ENCODE results near the gene PIK3R1.

Gene PIK3R1

DNA sequence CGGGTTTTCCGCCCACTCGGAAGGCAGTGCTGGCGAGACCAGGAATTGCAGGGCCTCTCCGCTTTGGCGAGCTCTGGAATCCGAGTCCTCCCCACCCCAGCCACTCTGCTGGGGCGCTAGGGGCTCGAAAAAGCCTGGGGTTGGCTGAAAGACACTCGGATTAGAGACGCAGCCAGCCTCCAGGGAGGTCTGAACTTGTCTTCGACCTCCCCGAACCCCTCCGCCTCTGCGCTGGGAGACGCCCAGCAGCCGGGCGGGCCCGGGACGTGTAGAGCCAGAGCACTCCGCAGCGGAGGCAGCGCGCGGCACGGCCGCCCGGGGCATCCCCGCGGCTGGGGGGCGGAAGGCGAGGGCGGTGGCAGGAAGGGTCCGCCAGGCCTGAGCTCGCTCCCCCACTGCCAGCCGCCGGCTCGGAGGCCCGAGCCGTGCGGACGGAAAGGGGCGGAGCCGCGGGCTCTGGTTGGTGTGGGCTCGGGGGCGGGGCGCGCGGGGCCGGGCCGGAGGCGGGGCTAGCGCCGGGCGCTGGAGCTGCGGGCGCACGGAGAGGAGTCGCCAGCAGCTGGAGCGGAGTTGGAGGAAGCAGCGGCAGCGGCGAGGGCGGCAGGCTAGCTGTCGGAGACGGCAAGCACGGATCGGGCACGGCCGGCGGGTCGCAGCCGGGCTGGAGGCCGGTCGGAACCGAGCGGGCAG lies at the start of gene PIK3R1:
Gene PIK3R1, plus strand, starts transcription at position 549 of the 690 bp plus-strand sequence. CDS start 10,920 bp downstream, outside the sequence.
- peak; percentile 86 for ATAC-seq

- no peak for ATAC-seq
Measured at GRCh38 chr5:68167195-68167651, 48.3 kb upstream of the PIK3R1 start.

DNA sequence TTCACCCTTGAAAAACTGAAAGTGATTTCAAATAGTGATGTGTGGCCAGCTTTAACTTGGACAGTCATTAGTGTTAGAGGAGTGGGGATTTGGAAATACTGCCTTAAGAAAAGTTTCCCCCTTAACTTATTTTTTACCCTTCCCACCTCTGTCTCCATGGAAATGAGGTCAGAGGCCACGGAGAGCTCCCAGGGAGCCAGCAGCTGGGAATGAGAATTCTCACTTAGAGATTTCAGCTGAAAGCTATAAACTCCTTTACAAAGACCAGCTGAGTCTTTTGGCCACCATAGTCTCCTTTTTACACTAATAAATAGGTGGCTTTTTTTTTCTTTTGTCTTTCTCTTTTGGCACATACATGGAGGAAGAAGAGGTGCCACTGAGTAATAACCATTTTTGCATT lies 45.7 kb upstream of the PIK3R1 start:
- ATAC-seq: no peak

DNA sequence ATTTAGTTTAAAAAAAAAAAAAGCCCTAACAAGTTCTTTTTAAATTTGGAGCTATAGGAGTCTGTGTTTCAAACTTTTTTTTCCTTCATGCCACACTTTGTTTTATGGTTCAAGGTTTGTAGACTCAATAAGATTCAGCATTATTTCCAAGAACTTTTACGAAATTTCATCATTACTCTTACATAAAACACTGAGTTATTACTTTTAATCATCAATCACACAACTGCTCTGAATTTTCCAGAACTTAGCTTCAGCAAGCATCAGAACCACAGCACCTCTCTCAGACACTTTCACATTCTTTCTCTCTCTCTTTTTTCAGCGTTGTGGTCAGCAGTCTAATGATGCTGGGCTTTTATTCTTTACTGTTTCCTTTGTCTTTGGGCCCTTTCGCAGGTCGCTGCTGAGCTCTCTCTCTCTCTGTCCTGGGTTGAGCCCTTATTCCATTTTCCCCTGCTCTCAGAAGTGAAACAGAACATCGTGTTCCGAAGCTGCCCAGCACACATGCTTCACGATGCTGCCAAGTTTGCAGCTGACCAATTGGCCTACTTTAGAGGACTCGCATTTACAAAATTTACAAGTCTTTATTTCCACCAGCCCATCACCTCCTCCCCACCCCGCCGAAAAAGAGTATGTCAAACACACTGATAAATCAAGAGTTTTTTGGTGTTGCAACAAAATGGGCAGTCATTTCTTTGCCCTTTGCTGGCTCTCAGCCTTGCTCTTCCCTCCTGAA lies 44.6 kb upstream of the PIK3R1 start:
- ATAC-seq: no peak

- no peak for ATAC-seq
Measured at GRCh38 chr5:68172314-68172713, 43.2 kb upstream of the PIK3R1 start.

GRCh38 chr5:68173007-68173406 lies 42.5 kb upstream of the PIK3R1 start:
- no peak for ATAC-seq

- no peak for ATAC-seq
Measured at GRCh38 chr5:68176253-68176652, 39.3 kb upstream of the PIK3R1 start.

DNA sequence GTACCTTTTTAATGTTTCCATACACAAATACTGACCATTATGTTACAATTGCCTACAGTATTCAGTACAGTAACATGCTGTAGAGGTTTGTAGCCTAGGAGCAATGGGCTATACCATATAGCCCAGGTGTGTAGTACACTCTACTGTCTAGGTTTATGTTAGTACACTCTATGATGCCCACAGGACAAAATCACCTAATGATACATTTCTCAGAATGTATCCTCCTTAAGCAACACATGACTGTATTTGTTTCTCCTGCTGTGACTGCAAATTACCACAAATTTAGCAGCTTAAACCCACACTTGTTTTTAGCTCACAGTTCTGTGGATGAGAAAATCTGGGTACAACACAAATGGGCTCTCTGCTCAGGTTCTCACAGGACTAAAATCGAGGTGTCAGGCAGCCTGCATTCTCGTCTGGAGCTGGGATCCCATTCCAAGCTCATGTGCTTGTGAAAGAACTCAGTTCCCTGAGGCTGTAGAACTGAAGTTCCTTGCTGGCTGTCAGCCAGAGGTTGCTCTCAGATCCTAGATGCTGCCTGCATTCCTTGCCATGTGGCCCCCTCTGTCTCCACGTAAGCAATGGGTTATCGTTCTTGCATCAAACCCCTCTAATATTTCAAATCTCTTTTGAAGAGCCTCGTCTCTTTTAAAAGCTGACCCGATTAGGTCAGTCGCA lies 38.6 kb upstream of the PIK3R1 start:
- no peak for ATAC-seq

- ATAC-seq: no peak
Measured at GRCh38 chr5:68177676-68178075, 37.9 kb upstream of the PIK3R1 start.

- peak; percentile 79 to 80 for ATAC-seq
Measured at GRCh38 chr5:68178579-68178978, 37.0 kb upstream of the PIK3R1 start.

DNA sequence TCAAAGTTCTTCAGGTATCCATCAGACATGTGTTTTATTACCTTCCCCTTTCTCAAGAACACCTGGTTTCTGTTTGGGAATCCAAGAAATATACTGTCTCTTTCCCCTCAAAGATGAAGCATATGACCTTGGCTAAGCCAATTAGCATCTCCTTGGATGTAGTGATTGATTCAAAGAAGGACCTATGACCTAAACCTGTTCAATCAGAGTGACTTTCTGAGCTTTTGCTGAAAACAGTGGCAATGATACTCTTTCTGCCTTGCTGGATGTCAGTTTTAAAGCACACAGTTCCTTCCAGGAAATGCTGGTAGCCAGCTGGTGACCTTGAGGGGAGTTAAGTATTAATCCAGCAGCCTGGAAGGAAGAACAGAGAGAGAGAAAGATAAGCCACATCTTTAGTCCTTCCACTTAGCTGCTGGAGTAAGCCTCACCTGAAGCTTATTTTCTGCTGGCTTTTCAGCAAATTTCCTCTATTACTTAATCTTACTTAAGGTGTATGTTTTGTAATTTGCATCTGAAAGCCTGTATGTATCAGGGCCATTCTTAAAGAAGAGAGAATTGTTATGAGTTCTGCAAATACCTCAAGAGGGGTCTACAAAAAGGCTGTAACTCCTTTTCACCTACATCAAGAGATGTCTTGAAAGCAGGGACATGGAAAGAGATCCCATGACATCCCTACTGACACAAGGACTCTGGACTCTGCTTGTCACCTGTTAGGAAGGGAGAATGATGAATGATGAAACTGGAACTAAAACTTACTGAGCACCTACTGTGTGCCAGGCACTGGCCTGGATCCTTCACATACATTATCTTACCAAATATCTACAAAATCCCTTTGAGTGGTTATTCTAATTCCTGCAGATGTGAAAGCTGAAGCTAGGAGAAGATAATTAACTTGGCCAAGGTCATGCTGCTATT lies 35.2 kb upstream of the PIK3R1 start:
- no peak for ATAC-seq

- no peak for ATAC-seq
Measured at GRCh38 chr5:68181039-68181599, 34.4 kb upstream of the PIK3R1 start.

DNA sequence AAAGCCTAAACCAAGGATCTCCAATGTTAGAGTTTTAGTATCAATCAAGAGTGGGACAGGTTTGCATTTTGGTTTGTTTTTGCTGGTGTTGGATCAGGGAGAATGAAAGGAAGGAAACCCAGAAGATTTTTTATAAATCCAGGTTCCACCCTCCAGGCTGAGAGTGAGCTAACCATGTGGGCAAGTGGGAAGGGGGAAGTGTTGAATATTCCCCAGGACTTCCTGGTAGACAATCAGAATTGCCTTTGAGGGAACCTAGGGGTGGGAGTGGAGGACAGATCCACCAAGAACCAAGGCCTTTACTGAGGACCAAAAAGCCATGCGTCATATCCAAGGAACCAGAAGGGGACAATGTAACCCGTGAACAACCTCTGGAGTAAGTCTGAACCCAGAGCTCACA lies 33.5 kb upstream of the PIK3R1 start:
- no peak for ATAC-seq

DNA sequence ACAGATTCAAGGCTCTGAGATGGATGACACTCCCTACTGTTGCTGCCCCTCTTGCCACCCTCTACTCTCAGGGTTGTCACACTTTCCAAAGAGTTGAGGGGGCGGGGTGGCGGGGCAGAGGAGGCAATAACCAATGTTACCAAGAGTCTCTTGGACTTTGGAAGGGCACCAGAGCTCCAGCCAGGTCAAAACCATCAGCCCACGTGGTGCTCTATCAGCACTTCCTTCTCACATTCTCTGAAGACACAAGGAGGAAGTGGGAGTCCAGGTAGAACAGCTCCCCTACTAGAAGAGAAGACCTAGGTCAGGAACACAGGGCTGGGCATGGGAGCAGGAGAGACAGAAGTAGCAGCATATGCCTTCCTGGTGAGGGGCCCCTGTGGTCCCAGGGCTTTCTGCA lies 33.0 kb upstream of the PIK3R1 start:
- ATAC-seq: no peak

GRCh38 chr5:68187268-68188055 lies 28.1 kb upstream of the PIK3R1 start:
- ATAC-seq: no peak

DNA sequence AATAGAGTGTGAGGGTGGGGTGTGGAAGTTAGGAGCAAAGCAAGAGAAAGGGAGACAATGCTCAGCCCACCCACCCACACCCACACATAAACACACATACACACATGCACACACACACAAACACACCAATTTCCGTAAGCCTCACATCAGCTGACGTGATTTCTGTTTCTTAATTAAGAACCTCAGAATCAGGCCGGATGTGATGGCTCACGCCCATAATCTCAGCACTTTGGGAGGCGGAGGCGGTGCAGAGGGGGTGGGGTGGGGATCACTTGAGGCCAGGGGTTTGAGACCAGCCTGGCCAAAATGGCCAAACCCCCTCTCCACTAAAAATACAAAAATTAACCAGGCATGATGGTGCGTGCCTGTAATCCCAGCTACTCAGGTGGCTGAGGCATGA lies 26.4 kb upstream of the PIK3R1 start:
- ATAC-seq: no peak

DNA sequence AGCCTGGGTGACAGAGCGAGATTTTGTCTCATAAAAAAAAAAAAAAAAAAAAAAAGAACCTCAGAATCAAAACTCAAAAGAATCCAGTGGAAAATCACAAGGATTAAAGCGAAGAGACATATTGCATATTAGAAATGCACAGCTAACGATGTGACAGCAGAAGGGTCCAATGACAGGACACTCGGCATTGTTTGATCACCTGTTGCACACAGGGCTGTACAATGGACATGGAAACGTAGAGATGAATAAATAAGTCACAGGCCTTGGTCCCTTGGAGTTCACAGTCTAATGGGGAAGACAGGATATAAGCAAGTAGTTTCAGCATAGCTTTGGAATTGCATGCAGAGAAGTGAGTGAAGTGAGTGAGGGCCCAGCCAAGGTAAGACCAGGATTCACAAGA lies 25.9 kb upstream of the PIK3R1 start:
- ATAC-seq: no peak

GRCh38 chr5:68190619-68191018 lies 24.9 kb upstream of the PIK3R1 start:
- no peak for ATAC-seq

GRCh38 chr5:68191083-68191791 lies 24.3 kb upstream of the PIK3R1 start:
- no peak for ATAC-seq

DNA sequence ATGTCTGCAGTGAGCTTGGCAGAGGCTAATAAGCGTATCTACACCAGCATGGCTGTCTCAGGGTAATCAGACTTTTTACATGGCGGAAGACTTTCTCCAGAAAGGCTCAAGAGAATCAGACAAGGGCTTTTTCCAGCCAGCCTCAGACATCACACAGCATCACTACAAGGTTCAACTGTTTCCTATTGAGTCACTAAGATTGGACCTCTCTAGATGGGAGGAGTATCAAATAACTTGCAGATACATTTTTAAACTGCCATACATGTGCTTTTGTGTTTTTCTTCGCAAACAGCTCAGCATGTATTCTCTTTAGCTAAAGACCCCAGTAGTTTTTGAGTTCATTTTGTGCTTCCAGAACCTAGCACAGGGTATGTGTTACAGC lies 22.9 kb upstream of the PIK3R1 start:
- no peak for ATAC-seq

All from activated CD4-positive, CD25-positive, alpha-beta regulatory T cell treated with anti-CD3 and anti-CD28 coated beads, Interleukin-2, amount 50 U/mL, for 24 hours (primary cell).